Loucy (cell line): ENCODE measurements around the gene KRTAP24-1.

Experiments
- CTCF ChIP-seq: fragments of 200-600 bp; sonication (generic); conservative IDR thresholded peaks from 2 replicates; pipeline ENCODE4 v1.5.1; 2014; ENCODE audit warnings: mild to moderate bottlenecking, antibody characterized with exemption, low read length
- EZH2phosphoT487 ChIP-seq: fragments of 200-600 bp; IDR thresholded peaks from 2 replicates; pipeline ENCODE4 v1.6.1; 2018; ENCODE audit warnings: antibody characterized with exemption, mild to moderate bottlenecking, moderate library complexity, borderline replicate concordance

GRCh38 chr21:30271156-30271555 lies 11.6 kb downstream of the KRTAP24-1 start:
- no peak for TF ChIP-seq CTCF
- TF ChIP-seq EZH2phosphoT487: no peak
